IMR-90 (cell line): ENCODE results near the gene SNX25.

Source experiments
- CEBPB ChIP-seq: IDR thresholded peaks from 2 replicates; pipeline ENCODE4 v1.6.1; 2012; ENCODE audit warnings: low read depth, low read length, improper control_type of control experiment
- CTCF ChIP-seq: conservative IDR thresholded peaks from 2 replicates; pipeline ENCODE4 v1.5.1; 2012; ENCODE audit warnings: mild to moderate bottlenecking, low read depth, low read length, improper control_type of control experiment
- ELK1 ChIP-seq: fragments of 150-350 bp; IDR thresholded peaks from 2 replicates; pipeline ENCODE4 v1.6.1; 2016; ENCODE audit warnings: low read depth, mild to moderate bottlenecking, low read length, moderate library complexity, borderline replicate concordance
- MAFK ChIP-seq: IDR thresholded peaks from 2 replicates; pipeline ENCODE4 v1.6.1; 2012; ENCODE audit warnings: low read depth, low read length, improper control_type of control experiment
- MAZ ChIP-seq: IDR thresholded peaks from 2 replicates; pipeline ENCODE4 v1.6.1; 2012; ENCODE audit warnings: low read depth, mild to moderate bottlenecking, low read length, improper control_type of control experiment, moderate library complexity, borderline replicate concordance
- MXI1 ChIP-seq: IDR thresholded peaks from 2 replicates; pipeline ENCODE4 v1.6.1; 2012; ENCODE audit warnings: low read depth, mild to moderate bottlenecking, low read length, moderate library complexity, borderline replicate concordance
- POLR2A ChIP-seq: IDR thresholded peaks from 2 replicates; pipeline ENCODE4 v1.6.1; 2012; ENCODE audit warnings: mild to moderate bottlenecking, low read depth, low read length
- RAD21 ChIP-seq: IDR thresholded peaks from 2 replicates; pipeline ENCODE4 v1.6.1; 2012; ENCODE audit warnings: low read length, improper control_type of control experiment
- RCOR1 ChIP-seq: IDR thresholded peaks from 2 replicates; pipeline ENCODE4 v1.6.1; 2012; ENCODE audit warnings: mild to moderate bottlenecking, low read length, improper control_type of control experiment; ENCODE audit not compliant: insufficient replicate concordance
- RFX5 ChIP-seq: IDR thresholded peaks from 2 replicates; pipeline ENCODE4 v1.8.0; 2012; ENCODE audit warnings: low read depth, mild to moderate bottlenecking, low read length, moderate library complexity
- USF2 ChIP-seq: fragments of 150-350 bp; IDR thresholded peaks from 2 replicates; pipeline ENCODE4 v1.6.1; 2017; ENCODE audit warnings: mild to moderate bottlenecking, antibody characterized with exemption, low read length, low read depth

GRCh38 chr4:185309770-185310169, 100.4 kb downstream of the SNX25 start:
- TF ChIP-seq CTCF: no peak
- no peak for TF ChIP-seq POLR2A
- TF ChIP-seq USF2: no peak
- no peak for TF ChIP-seq RCOR1
- no peak for TF ChIP-seq MXI1
- TF ChIP-seq MAZ: no peak
- TF ChIP-seq RAD21: no peak
- TF ChIP-seq ELK1: no peak
- no peak for TF ChIP-seq MAFK
- TF ChIP-seq CEBPB: no peak
- TF ChIP-seq RFX5: no peak
